Mesothelial cell of epicardium (in vitro differentiated cells): ENCODE measurements around the gene TBC1D20. TPM values are rescaled to one million over a fixed set of nuclear protein-coding genes. Genes with fewer than 3 reads are reported as not detected.

Experiments
- DNase-seq, 2 experiments: peaks; one replicate each; pipeline ENCODE4 v3.0.0; 2021; ENCODE audit warnings: low spot score in 2 of 2; ENCODE audit not compliant: unreplicated experiment in 2 of 2
- H3K27ac Mint-ChIP-seq: 2 replicates; pipeline ENCODE4 v1.8.0; 2021; ENCODE audit warnings: mixed read lengths
- H3K27me3 Mint-ChIP-seq: 2 replicates; pipeline ENCODE4 v1.8.0; 2021; ENCODE audit warnings: low read depth, mixed read lengths
- H3K36me3 Mint-ChIP-seq: 2 replicates; pipeline ENCODE4 v1.8.0; 2021; ENCODE audit warnings: mixed read lengths
- H3K4me1 Mint-ChIP-seq: 2 replicates; pipeline ENCODE4 v1.8.0; 2021; ENCODE audit warnings: mixed read lengths
- H3K4me3 Mint-ChIP-seq: 2 replicates; pipeline ENCODE4 v1.8.0; 2021; ENCODE audit warnings: mild to moderate bottlenecking, moderate library complexity, mixed read lengths
- H3K9me3 Mint-ChIP-seq: 2 replicates; pipeline ENCODE4 v1.8.0; 2021; ENCODE audit warnings: mixed read lengths
- CTCF ChIP-seq: fragments of 200-600 bp; sonication (generic); IDR thresholded peaks from one replicate; pipeline ENCODE4 v1.5.0; 2021; ENCODE audit warnings: antibody characterized with exemption; ENCODE audit not compliant: unreplicated experiment
- total RNA-seq: library from RNA; stranded (reverse); gene quantifications from 3 replicates; pipeline ENCODE4 v1.2.1, GENCODE V29; 2021

The TBC1D20 gene
- total RNA-seq, 1 donor from 2014 or later: 34.4 TPM

GRCh38 chr20:400454-401275, 61.7 kb downstream of the TBC1D20 start:
- H3K4me1 Mint-ChIP-seq: peaks cover 2% of the 10 kb centered on the region
- H3K4me3 Mint-ChIP-seq: no peak overlapping the region
- DNase-seq: no peak
- peaks cover 12% of the 10 kb centered on the region for H3K9me3 Mint-ChIP-seq
- TF ChIP-seq CTCF: no peak
- H3K36me3 Mint-ChIP-seq: peaks cover 4% of the 10 kb centered on the region
- no peak overlapping the region for H3K27ac Mint-ChIP-seq
- H3K27me3 Mint-ChIP-seq: no peaks in the 10 kb centered on the region

GRCh38 chr20:400128-400453, 62.2 kb downstream of the TBC1D20 start:
- peaks cover 2% of the 10 kb centered on the region for H3K4me1 Mint-ChIP-seq
- DNase-seq: no peak
- H3K4me3 Mint-ChIP-seq: no peak overlapping the region
- TF ChIP-seq CTCF: no peak
- no peaks in the 10 kb centered on the region for H3K27me3 Mint-ChIP-seq
- no peak overlapping the region for H3K27ac Mint-ChIP-seq
- peaks cover 10% of the 10 kb centered on the region for H3K9me3 Mint-ChIP-seq
- peaks cover 4% of the 10 kb centered on the region for H3K36me3 Mint-ChIP-seq

GRCh38 chr20:399182-399707, 63.1 kb downstream of the TBC1D20 start:
- DNase-seq: no peak
- no peak overlapping the region for H3K27ac Mint-ChIP-seq
- TF ChIP-seq CTCF: no peak
- peaks cover 8% of the 10 kb centered on the region for H3K9me3 Mint-ChIP-seq
- no peaks in the 10 kb centered on the region for H3K27me3 Mint-ChIP-seq
- H3K4me1 Mint-ChIP-seq: peaks cover 2% of the 10 kb centered on the region
- no peak overlapping the region for H3K4me3 Mint-ChIP-seq
- peaks cover 4% of the 10 kb centered on the region for H3K36me3 Mint-ChIP-seq

- no peak for TF ChIP-seq CTCF
Measured at GRCh38 chr20:397432-398237, 64.7 kb downstream of the TBC1D20 start.

GRCh38 chr20:396619-397431, 65.5 kb downstream of the TBC1D20 start:
- Mint-ChIP-seq H3K4me1 (peaks cover 2% of the 10 kb centered on the region), H3K36me3 (peaks cover 4% of the 10 kb centered on the region), H3K4me3 (no peak overlapping the region), H3K27me3 (no peaks in the 10 kb centered on the region), H3K9me3 (no peaks in the 10 kb centered on the region), H3K27ac (no peak overlapping the region)
- no peak for TF ChIP-seq CTCF
- no peak for DNase-seq

More at GRCh38 chr20:397432-398237, 64.7 kb downstream of the TBC1D20 start:
- H3K27ac Mint-ChIP-seq: no peak overlapping the region
- H3K4me3 Mint-ChIP-seq: no peak overlapping the region
- DNase-seq: no peak
- no peaks in the 10 kb centered on the region for H3K27me3 Mint-ChIP-seq
- H3K9me3 Mint-ChIP-seq: no peaks in the 10 kb centered on the region
- H3K4me1 Mint-ChIP-seq: peaks cover 2% of the 10 kb centered on the region
- peaks cover 4% of the 10 kb centered on the region for H3K36me3 Mint-ChIP-seq
